Mammary epithelial cell (primary cell): ENCODE measurements around the gene PRR20G.

ENCODE experiments used
- EZH2 ChIP-seq: IDR thresholded peaks from 2 replicates; pipeline ENCODE4 v1.6.1; 2012; ENCODE audit warnings: low read length, inconsistent platforms, borderline replicate concordance
- TF ChIP-seq, protein P1 (sequence below), 2 donors: IDR thresholded peaks in 1 of 2; conservative IDR thresholded peaks in 1 of 2; 2 replicates each; pipeline ENCODE4 v1.5.1; 2011 to 2012; ENCODE audit warnings: inconsistent platforms in 2 of 2, low read length in 2 of 2, mild to moderate bottlenecking in 2 of 2, control low read depth in 1 of 2, low read depth in 1 of 2; ENCODE audit not compliant: insufficient read depth in 1 of 2; ENCODE audit errors: extremely low read depth in 1 of 2

DNA sequence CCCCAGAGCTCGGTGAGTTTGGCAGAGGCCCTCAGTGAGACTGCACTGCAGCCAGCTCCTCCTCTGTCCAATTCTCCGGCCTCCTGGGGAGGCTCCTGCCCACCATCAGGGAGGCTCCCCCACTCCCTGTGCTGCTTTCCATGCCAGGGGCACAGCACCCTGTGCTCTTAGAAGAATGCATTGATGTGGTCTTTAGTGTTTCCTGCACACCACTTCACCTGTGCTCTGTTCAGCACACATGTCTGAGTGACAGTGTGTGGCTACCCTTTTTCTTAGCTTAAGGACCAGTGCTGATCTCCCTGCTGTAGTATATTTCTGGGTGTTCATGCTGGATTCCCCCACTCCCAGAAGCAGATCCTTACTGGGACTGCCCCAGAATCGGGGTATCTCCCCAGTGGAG is 36.2 kb upstream of the PRR20G start:
- TF ChIP-seq, protein P1, sequence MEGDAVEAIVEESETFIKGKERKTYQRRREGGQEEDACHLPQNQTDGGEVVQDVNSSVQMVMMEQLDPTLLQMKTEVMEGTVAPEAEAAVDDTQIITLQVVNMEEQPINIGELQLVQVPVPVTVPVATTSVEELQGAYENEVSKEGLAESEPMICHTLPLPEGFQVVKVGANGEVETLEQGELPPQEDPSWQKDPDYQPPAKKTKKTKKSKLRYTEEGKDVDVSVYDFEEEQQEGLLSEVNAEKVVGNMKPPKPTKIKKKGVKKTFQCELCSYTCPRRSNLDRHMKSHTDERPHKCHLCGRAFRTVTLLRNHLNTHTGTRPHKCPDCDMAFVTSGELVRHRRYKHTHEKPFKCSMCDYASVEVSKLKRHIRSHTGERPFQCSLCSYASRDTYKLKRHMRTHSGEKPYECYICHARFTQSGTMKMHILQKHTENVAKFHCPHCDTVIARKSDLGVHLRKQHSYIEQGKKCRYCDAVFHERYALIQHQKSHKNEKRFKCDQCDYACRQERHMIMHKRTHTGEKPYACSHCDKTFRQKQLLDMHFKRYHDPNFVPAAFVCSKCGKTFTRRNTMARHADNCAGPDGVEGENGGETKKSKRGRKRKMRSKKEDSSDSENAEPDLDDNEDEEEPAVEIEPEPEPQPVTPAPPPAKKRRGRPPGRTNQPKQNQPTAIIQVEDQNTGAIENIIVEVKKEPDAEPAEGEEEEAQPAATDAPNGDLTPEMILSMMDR (conservative IDR thresholded peaks at IDR 0.05 in 1 of 2, IDR thresholded peaks at IDR 0.05 in 1 of 2; ENCODE audit: extremely low read depth in 1 of 2, insufficient read depth in 1 of 2, low read depth in 1 of 2, low read length in 2 of 2): no peak
- no peak for TF ChIP-seq EZH2
